Left ventricle myocardium inferior (tissue), 1 donor: ENCODE measurements around the gene SGTB. TPM values are rescaled to one million over a fixed set of nuclear protein-coding genes. Genes with fewer than 3 reads are reported as not detected.

ENCODE experiments used
- DNase-seq: peaks from one replicate; pipeline ENCODE4 v3.0.0-alpha.2; 2020
- H3K27ac ChIP-seq: fragments of 200-600 bp; replicated peaks from 2 replicates; pipeline ENCODE4 v1.8.0; 2021
- H3K27me3 ChIP-seq: fragments of 200-600 bp; 2 replicates; pipeline ENCODE4 v1.8.0; 2021; ENCODE audit warnings: low read depth
- H3K36me3 ChIP-seq: fragments of 200-600 bp; 2 replicates; pipeline ENCODE4 v1.8.0; 2021
- H3K4me1 ChIP-seq: fragments of 200-600 bp; 2 replicates; pipeline ENCODE4 v1.8.0; 2021
- H3K4me3 ChIP-seq: fragments of 200-600 bp; 2 replicates; pipeline ENCODE4 v1.8.0; 2021; ENCODE audit warnings: mild to moderate bottlenecking, moderate library complexity
- H3K9me3 ChIP-seq: fragments of 200-600 bp; replicated peaks from 2 replicates; pipeline ENCODE4 v1.8.0; 2021
- intact Hi-C: fragments of 100-400 bp; cut with micrococcal nuclease; formaldehyde crosslinking; loops from one replicate; pipeline ENCODE4 v1.11.0; 2022
- total RNA-seq: library from RNA; stranded (reverse); fragmentation: NEBNext Ultra II Directional; extraction: Animal tissue kit (Norgen Biotek cat#: 25700); gene quantifications from one replicate; pipeline ENCODE4 v1.2.1, GENCODE V29; 2021
- TF ChIP-seq, protein P1 (sequence below): fragments of 200-600 bp; IDR thresholded peaks from 2 replicates; pipeline ENCODE4 v1.8.0; 2021; ENCODE audit warnings: antibody characterized with exemption, mild to moderate bottlenecking, borderline replicate concordance
- donor health status: DM: no; HTN: yes; CAD: no; lungs with severe emphysema.

SGTB gene
- total RNA-seq, 1 donor from 2014 or later = 7.1 TPM

DNA sequence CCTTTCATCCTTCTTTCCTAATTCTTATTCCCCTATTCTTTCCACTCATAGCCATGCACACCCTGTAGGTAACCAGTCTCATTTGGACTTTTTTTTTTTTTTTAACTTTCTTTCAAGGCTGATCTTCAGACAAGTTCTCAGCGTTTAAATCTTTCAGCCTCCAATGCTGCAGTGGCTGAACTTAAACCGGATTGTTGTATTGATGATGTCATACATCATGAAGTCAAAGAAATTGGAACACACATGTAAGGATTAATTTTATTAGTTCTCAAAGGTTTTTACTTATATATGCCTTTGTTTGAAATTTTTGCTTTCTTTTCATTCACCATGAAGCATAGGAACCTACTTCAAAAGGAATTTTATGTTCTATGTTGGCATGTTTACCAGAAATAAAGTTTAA is 75.0 kb downstream of the SGTB start:
- intact Hi-C loops = no loop called here
- Histone ChIP-seq H3K4me1 (no peaks in the 10 kb centered on the region), H3K27ac (no peak overlapping the region), H3K9me3 (no peaks in the 10 kb centered on the region), H3K4me3 (no peak overlapping the region), H3K27me3 (no peaks in the 10 kb centered on the region), H3K36me3 (peaks cover 58% of the 10 kb centered on the region)
- no peak for DNase-seq
- TF ChIP-seq, protein P1, sequence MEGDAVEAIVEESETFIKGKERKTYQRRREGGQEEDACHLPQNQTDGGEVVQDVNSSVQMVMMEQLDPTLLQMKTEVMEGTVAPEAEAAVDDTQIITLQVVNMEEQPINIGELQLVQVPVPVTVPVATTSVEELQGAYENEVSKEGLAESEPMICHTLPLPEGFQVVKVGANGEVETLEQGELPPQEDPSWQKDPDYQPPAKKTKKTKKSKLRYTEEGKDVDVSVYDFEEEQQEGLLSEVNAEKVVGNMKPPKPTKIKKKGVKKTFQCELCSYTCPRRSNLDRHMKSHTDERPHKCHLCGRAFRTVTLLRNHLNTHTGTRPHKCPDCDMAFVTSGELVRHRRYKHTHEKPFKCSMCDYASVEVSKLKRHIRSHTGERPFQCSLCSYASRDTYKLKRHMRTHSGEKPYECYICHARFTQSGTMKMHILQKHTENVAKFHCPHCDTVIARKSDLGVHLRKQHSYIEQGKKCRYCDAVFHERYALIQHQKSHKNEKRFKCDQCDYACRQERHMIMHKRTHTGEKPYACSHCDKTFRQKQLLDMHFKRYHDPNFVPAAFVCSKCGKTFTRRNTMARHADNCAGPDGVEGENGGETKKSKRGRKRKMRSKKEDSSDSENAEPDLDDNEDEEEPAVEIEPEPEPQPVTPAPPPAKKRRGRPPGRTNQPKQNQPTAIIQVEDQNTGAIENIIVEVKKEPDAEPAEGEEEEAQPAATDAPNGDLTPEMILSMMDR = no peak

DNA sequence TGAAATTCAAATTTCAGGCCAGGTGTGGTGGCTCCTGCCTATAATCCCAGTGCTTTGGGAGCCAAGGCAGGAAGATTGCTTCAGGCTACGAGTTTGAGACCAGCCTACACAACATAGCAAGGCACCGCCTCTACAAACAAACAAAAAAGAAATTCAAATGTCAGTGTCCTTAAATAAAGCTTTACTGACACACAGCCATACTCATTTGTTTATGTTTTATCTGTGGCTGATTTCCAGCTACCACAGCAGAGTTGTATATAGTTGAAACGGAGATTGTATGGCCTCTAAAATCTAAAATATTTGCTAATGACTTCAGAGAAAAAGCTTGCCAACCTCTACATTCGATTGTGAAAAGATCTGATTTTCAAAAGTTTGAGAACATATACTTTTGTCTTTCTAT is 81.7 kb downstream of the SGTB start:
- no peak overlapping the region for H3K27ac ChIP-seq
- intact Hi-C loops = no loop called here
- no peaks in the 10 kb centered on the region for H3K27me3 ChIP-seq
- H3K4me1 ChIP-seq = no peaks in the 10 kb centered on the region
- no peaks in the 10 kb centered on the region for H3K9me3 ChIP-seq
- DNase-seq = no peak
- peaks cover 78% of the 10 kb centered on the region for H3K36me3 ChIP-seq
- TF ChIP-seq, protein P1 = no peak
- H3K4me3 ChIP-seq = no peak overlapping the region

DNA sequence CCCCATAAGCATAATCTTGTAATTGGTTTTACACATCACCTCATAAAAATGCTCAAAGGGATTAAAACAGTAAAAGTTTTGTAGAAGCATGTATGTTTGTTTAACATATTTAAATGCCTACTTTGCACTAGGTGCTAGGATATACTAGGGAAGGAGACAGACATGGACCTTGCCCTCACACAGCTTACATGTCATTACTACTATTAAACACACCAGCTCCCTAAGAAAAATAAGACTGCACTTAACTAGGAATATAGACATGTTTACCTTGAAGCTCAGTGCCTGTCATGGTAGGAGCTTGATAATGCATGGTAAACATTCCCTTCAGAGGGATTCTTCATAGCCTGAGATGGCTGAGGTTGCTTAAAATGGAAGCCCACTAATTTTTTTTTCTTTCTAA is 90.9 kb downstream of the SGTB start:
- Histone ChIP-seq H3K27ac (no peak overlapping the region), H3K36me3 (peaks cover 20% of the 10 kb centered on the region), H3K27me3 (no peaks in the 10 kb centered on the region), H3K4me1 (peaks cover 15% of the 10 kb centered on the region), H3K4me3 (no peak overlapping the region), H3K9me3 (no peaks in the 10 kb centered on the region)
- DNase-seq = no peak
- intact Hi-C loops = no loop called here
- TF ChIP-seq, protein P1 = no peak

DNA sequence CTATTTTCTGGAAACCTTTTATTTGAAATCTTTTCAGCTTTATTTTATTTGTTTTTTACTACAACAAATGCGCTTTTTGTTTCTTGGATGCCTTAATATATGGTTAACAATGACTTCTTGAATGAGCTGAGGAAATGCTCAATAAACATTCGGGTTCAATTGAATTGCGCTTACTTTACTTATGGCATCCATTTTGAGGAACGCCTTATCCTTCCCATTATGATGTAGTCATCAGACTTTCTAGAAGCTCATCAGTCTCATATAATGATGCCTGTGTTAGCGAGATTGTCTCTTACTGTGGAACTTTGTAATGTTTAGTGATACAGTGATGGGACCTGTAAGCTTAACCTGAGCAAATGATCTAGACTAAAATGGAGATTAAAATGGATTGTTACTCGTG is 96.2 kb downstream of the SGTB start:
- TF ChIP-seq, protein P1 = no peak
- no peaks in the 10 kb centered on the region for H3K27me3 ChIP-seq
- H3K4me3 ChIP-seq = peak overlapping the region; percentile 74
- H3K27ac ChIP-seq = peak overlapping the region; percentile 95
- DNase-seq = no peak
- intact Hi-C loops = no loop called here
- peaks cover 61% of the 10 kb centered on the region for H3K4me1 ChIP-seq
- peaks cover 13% of the 10 kb centered on the region for H3K36me3 ChIP-seq
- H3K9me3 ChIP-seq = no peaks in the 10 kb centered on the region

DNA sequence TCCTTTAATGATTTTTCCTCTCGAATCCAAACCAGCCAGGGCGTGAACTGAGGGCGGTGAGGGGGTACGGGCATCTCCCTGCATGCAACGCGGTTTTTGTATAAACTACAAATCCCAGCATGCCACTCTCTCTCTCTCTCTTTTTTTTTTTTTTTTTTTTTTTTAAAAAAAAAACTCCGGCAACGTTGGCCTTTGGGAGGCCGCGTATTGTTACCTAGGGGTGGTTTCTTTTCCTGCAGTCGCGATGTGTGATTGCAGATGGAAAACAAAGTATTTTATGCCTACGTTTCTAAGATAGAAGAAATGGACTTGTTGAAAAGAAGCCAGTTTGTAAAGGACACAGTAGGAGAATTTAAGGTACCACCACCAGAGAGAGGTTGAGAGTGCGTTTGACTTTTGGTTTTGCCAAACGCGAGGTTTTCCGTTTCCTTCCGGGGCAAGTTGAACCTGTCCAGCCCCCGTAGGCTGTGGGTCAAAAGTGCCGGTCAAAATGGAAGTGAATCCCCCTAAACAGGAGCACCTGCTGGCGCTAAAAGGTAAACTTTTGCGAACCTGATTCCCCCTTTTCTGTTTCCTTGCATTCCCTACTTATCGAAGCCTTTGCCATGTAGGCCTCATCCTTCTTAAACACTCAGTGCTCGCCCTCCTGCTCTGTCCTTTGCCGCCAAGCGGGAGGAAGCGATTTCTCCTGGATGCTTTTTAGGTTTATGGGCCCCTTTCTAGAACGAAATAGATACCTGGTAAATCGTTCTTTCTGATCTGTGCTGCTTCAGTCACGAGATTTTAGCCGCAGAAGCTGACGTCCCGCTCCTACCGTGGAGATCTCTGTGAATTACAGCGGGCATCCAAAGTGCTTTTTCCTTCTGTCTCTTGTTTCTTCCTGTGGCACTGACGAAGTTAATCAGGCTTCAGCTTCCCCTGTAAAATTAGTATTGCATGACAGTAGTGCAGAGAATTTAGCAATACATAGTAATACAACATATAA is 97.0 kb downstream of the SGTB start, which contains the start of the genes SHLD3 and TRAPPC13:
TSS of gene SHLD3 (plus strand) at position 457 of the 985 bp plus-strand sequence. CDS start 4,561 bp downstream, outside the sequence.
TSS of gene TRAPPC13 (plus strand) at position 457 of the 985 bp plus-strand sequence. CDS start at position 491, 34 bp downstream.
- intact Hi-C loops = no loop called here
- Histone ChIP-seq H3K27ac (peak within 1 kb of the TSS; percentile 95), H3K9me3 (no peaks in the 10 kb centered on the region), H3K4me1 (peaks cover 69% of the 10 kb centered on the region), H3K27me3 (no peaks in the 10 kb centered on the region), H3K36me3 (peaks cover 11% of the 10 kb centered on the region), H3K4me3 (peak within 1 kb of the TSS; percentile 74)
- DNase-seq = peak; percentile 74
- TF ChIP-seq, protein P1 = peak; percentile 30
